Liver (tissue), 9 donors: ENCODE data around the gene TNIP1. TPM values are rescaled to one million over a fixed set of nuclear protein-coding genes. Genes with fewer than 3 reads are reported as not detected.

Experiments used
- DNase-seq: peaks from one replicate; pipeline ENCODE4 v3.0.0-alpha.2; 2017; ENCODE audit warnings: low spot score
- H3K27ac ChIP-seq, 2 donors: one replicate each; pipeline ENCODE4 v1.7.0; 2013; ENCODE audit warnings: inconsistent platforms in 2 of 2, low read length in 2 of 2, control low read depth in 1 of 2, low read depth in 1 of 2, mild to moderate bottlenecking in 1 of 2
- H3K27me3 ChIP-seq, 4 donors: one replicate each; pipeline versions ENCODE4 v1.6.1 to v1.7.0; 2013; ENCODE audit warnings: low read length in 3 of 4, inconsistent platforms in 1 of 4, mild to moderate bottlenecking in 1 of 4, moderate library complexity in 1 of 4; ENCODE audit not compliant: control insufficient read depth in 4 of 4, insufficient read depth in 4 of 4
- H3K36me3 ChIP-seq, 4 donors: one replicate each; pipeline versions ENCODE4 v1.6.1 to v1.7.0; 2013; ENCODE audit warnings: low read length in 3 of 4, mild to moderate bottlenecking in 3 of 4, low read depth in 1 of 4, moderate library complexity in 1 of 4; ENCODE audit not compliant: control insufficient read depth in 4 of 4, insufficient read depth in 3 of 4
- H3K4me1 ChIP-seq, 4 donors: one replicate each; pipeline versions ENCODE4 v1.6.1 to v1.7.0; 2013; ENCODE audit warnings: low read length in 3 of 4, mild to moderate bottlenecking in 3 of 4, moderate library complexity in 1 of 4; ENCODE audit not compliant: control insufficient read depth in 4 of 4, insufficient read depth in 4 of 4
- H3K4me3 ChIP-seq, 3 donors: one replicate each; pipeline versions ENCODE4 v1.6.1 to v1.7.0; 2013; ENCODE audit warnings: low read length in 3 of 3, control low read depth in 1 of 3, low read depth in 1 of 3, mild to moderate bottlenecking in 1 of 3
- H3K9ac ChIP-seq, 2 donors: one replicate each; pipeline ENCODE4 v1.7.0; 2013; ENCODE audit warnings: low read length in 2 of 2, mild to moderate bottlenecking in 2 of 2, moderate library complexity in 2 of 2, control low read depth in 1 of 2, low read depth in 1 of 2
- H3K9me3 ChIP-seq, 4 donors: one replicate each; pipeline versions ENCODE4 v1.6.1 to v1.7.0; 2013; ENCODE audit warnings: low read length in 3 of 4; ENCODE audit not compliant: control insufficient read depth in 4 of 4
- ATF3 ChIP-seq: IDR thresholded peaks from 2 replicates; pipeline ENCODE4 v1.6.1; 2016; ENCODE audit warnings: antibody characterized with exemption
- CTCF ChIP-seq: fragments of 150-350 bp; IDR thresholded peaks from 2 replicates; pipeline ENCODE4 v1.5.1; 2017; ENCODE audit warnings: improper control_type of control experiment, low read depth, low read length; ENCODE audit not compliant: missing input control
- EGR1 ChIP-seq, 2 donors: IDR thresholded peaks; 2 replicates each; pipeline ENCODE4 v1.6.1; 2016 to 2018; ENCODE audit warnings: antibody characterized with exemption in 2 of 2, low read depth in 2 of 2
- FOXA1 ChIP-seq: IDR thresholded peaks from 2 replicates; pipeline ENCODE4 v1.6.1; 2016; ENCODE audit warnings: antibody characterized with exemption
- FOXA2 ChIP-seq: IDR thresholded peaks from 2 replicates; pipeline ENCODE4 v1.6.1; 2016; ENCODE audit warnings: antibody characterized with exemption
- GABPA ChIP-seq, 2 donors: IDR thresholded peaks in 1 of 2; conservative IDR thresholded peaks in 1 of 2; 2 replicates each; pipeline ENCODE4 v1.6.1; 2016; ENCODE audit warnings: antibody characterized with exemption in 2 of 2, mild to moderate bottlenecking in 1 of 2, moderate library complexity in 1 of 2
- HNF4A ChIP-seq, 2 donors: conservative IDR thresholded peaks; 2 replicates each; pipeline ENCODE4 v1.6.1; 2016; ENCODE audit warnings: antibody characterized with exemption in 2 of 2, mild to moderate bottlenecking in 2 of 2
- HNF4G ChIP-seq: IDR thresholded peaks from 2 replicates; pipeline ENCODE4 v1.6.1; 2016; ENCODE audit warnings: antibody characterized with exemption
- JUND ChIP-seq, 2 donors: IDR thresholded peaks; 2 replicates each; pipeline ENCODE4 v1.6.1; 2016; ENCODE audit warnings: antibody characterized with exemption in 2 of 2
- MAX ChIP-seq: IDR thresholded peaks from 2 replicates; pipeline ENCODE4 v1.6.1; 2016; ENCODE audit warnings: antibody characterized with exemption
- RAD21 ChIP-seq, 2 donors: IDR thresholded peaks; 2 replicates each; pipeline ENCODE4 v1.6.1; 2016; ENCODE audit warnings: antibody characterized with exemption in 2 of 2, mild to moderate bottlenecking in 2 of 2
- REST ChIP-seq: IDR thresholded peaks from 2 replicates; pipeline ENCODE4 v1.6.1; 2016; ENCODE audit warnings: antibody characterized with exemption, mild to moderate bottlenecking
- RXRA ChIP-seq, 2 donors: IDR thresholded peaks; 2 replicates each; pipeline ENCODE4 v1.6.1; 2017 to 2018; ENCODE audit warnings: antibody characterized with exemption in 2 of 2, mild to moderate bottlenecking in 1 of 2
- TAF1 ChIP-seq: conservative IDR thresholded peaks from 2 replicates; pipeline ENCODE4 v1.6.1; 2016; ENCODE audit warnings: antibody characterized with exemption, mild to moderate bottlenecking
- ZBTB33 ChIP-seq: IDR thresholded peaks from 2 replicates; pipeline ENCODE4 v1.6.1; 2016; ENCODE audit warnings: antibody characterized with exemption
- WGBS: extraction: QIAGEN DNeasy Blood & Tissue Kit; methylation state at CpG from one replicate; pipeline ENCODE4 v1.1.7; 2013; 5-methylcytosine and 5-hydroxymethylcytosine counted together
- polyA plus RNA-seq, 2 donors: library from polyadenylated mRNA; stranded (reverse) in 1 of 2; unstranded in 1 of 2; fragments of 200-250 nt in 1 of 2; fragments of >200 nt in 1 of 2; fragmentation: Nextera tagmentation in 1 of 2; extraction: Ambion mirVana in 1 of 2; gene quantifications; one replicate each; pipeline versions ENCODE4 v1.2.1 to v1.2.3, GENCODE V29; 2013 to 2015
- total RNA-seq, 2 donors: library from RNA; depleted of rRNA; stranded (reverse); fragments of >200 nt; gene quantifications; one replicate each; pipeline ENCODE4 v1.2.3, GENCODE V29; 2014
- donor health status: healthy.
- donor health status: healthy.
- donor health status: healthy.
- donor health status: healthy.
- donor health status: healthy.

The TNIP1 gene
- total and polyA plus RNA-seq, 4 donors = 33.2 to 101 (median 48.0) TPM

GRCh38 chr5:151003503-151003860 is 77.4 kb downstream of the TNIP1 start:
- Histone ChIP-seq H3K27me3 (no peaks in the 10 kb centered on the region), H3K4me3 (no peak overlapping the region), H3K36me3 (no peaks in the 10 kb centered on the region), H3K9me3 (no peaks in the 10 kb centered on the region), H3K4me1 (peaks cover 17 to 57% (median 38%) of the 10 kb centered on the region in 4 donors), H3K27ac (no peak overlapping the region), H3K9ac (no peak overlapping the region)
- 94% methylated on average over 3 of the region's 3 CpGs for WGBS
- DNase-seq = no peak
- TF ChIP-seq RAD21 (IDR thresholded peaks at IDR 0.05) (no peak), RXRA (IDR thresholded peaks at IDR 0.05) (no peak), ZBTB33 (no peak), FOXA2 (no peak), JUND (IDR thresholded peaks at IDR 0.05) (no peak), HNF4A (conservative IDR thresholded peaks at IDR 0.05) (no peak), CTCF (no peak), ATF3 (no peak), FOXA1 (no peak), EGR1 (IDR thresholded peaks at IDR 0.05; ENCODE audit: low read depth in 2 of 2) (no peak), TAF1 (no peak), MAX (no peak), HNF4G (no peak), GABPA (IDR thresholded peaks at IDR 0.05 in 1 of 2, conservative IDR thresholded peaks at IDR 0.05 in 1 of 2) (no peak), REST (no peak)
